Neural progenitor cell (in vitro differentiated cells): ENCODE results near the gene ANKRD12. TPM values are rescaled to one million over a fixed set of nuclear protein-coding genes. Genes with fewer than 3 reads are reported as not detected.

Experiments used
- DNase-seq: peaks from one replicate; pipeline ENCODE4 v3.0.0-alpha.2; 2016; ENCODE audit warnings: low spot score
- H2AFZ ChIP-seq: fragments of 200-600 bp; sonication (generic); replicated peaks from 2 replicates; pipeline ENCODE4 v1.6.1; 2016; ENCODE audit warnings: antibody characterized with exemption
- H3F3A ChIP-seq: fragments of 200-600 bp; sonication (generic); 2 replicates; pipeline ENCODE4 v1.6.1; 2016; ENCODE audit warnings: antibody characterized with exemption, low read depth
- H3K27ac ChIP-seq: fragments of 200-600 bp; sonication (generic); 2 replicates; pipeline ENCODE4 v1.5.1; 2016; ENCODE audit warnings: mild to moderate bottlenecking
- H3K27me3 ChIP-seq: fragments of 200-600 bp; sonication (generic); 2 replicates; pipeline ENCODE4 v1.6.1; 2016; ENCODE audit warnings: mild to moderate bottlenecking, moderate library complexity
- H3K36me3 ChIP-seq: fragments of 200-600 bp; sonication (generic); 2 replicates; pipeline ENCODE4 v1.5.1; 2016
- H3K4me1 ChIP-seq: fragments of 200-600 bp; sonication (generic); 2 replicates; pipeline ENCODE4 v1.6.1; 2016; ENCODE audit warnings: mixed run types
- H3K4me2 ChIP-seq: fragments of 200-600 bp; sonication (generic); 2 replicates; pipeline ENCODE4 v1.6.1; 2016
- H3K4me3 ChIP-seq: fragments of 200-600 bp; sonication (generic); 2 replicates; pipeline ENCODE4 v1.5.1; 2016
- H3K79me2 ChIP-seq: fragments of 200-600 bp; sonication (generic); 2 replicates; pipeline ENCODE4 v1.6.1; 2016; ENCODE audit warnings: low read depth
- H3K9ac ChIP-seq: fragments of 200-600 bp; sonication (generic); 2 replicates; pipeline ENCODE4 v1.6.1; 2016
- H3K9me3 ChIP-seq: fragments of 200-600 bp; sonication (generic); 2 replicates; pipeline ENCODE4 v1.5.1; 2016; ENCODE audit warnings: low read depth
- H4K20me1 ChIP-seq: fragments of 200-600 bp; sonication (generic); 2 replicates; pipeline ENCODE4 v1.6.1; 2016; ENCODE audit warnings: low read depth
- H3K27ac Mint-ChIP-seq: 3 replicates; pipeline ENCODE4 v1.8.0; 2021; ENCODE audit warnings: mixed read lengths
- H3K27me3 Mint-ChIP-seq: 2 replicates; pipeline ENCODE4 v1.8.0; 2022; ENCODE audit warnings: low read depth, mild to moderate bottlenecking, inconsistent platforms, moderate library complexity, mixed read lengths; ENCODE audit not compliant: insufficient read depth
- H3K36me3 Mint-ChIP-seq: 3 replicates; pipeline ENCODE4 v1.8.0; 2021; ENCODE audit warnings: mixed read lengths
- H3K4me1 Mint-ChIP-seq: 3 replicates; pipeline ENCODE4 v1.8.0; 2021; ENCODE audit warnings: mixed read lengths
- H3K4me3 Mint-ChIP-seq: 3 replicates; pipeline ENCODE4 v1.8.0; 2021; ENCODE audit warnings: mild to moderate bottlenecking, moderate library complexity, mixed read lengths
- H3K9me3 Mint-ChIP-seq: 3 replicates; pipeline ENCODE4 v1.8.0; 2020; ENCODE audit warnings: mixed read lengths
- EZH2 ChIP-seq: fragments of 200-600 bp; sonication (generic); IDR thresholded peaks from 2 replicates; pipeline ENCODE4 v1.6.1; 2017; ENCODE audit warnings: antibody characterized with exemption, mild to moderate bottlenecking, moderate library complexity
- EZH2phosphoT487 ChIP-seq: fragments of 200-600 bp; sonication (generic); IDR thresholded peaks from 2 replicates; pipeline ENCODE4 v1.6.1; 2017; ENCODE audit warnings: antibody characterized with exemption
- total RNA-seq: library from RNA; depleted of rRNA; stranded (reverse); fragments of >200 nt; gene quantifications from 2 replicates; pipeline ENCODE4 v1.2.3, GENCODE V29; 2015; ENCODE audit warnings: low replicate concordance
- TF ChIP-seq, protein P1 (sequence below): fragments of 200-600 bp; sonication (generic); IDR thresholded peaks from 2 replicates; pipeline ENCODE4 v1.5.1; 2017; ENCODE audit warnings: antibody characterized with exemption, mild to moderate bottlenecking

Gene ANKRD12
- total RNA-seq, 1 donor from 2014 or later, result 38.2 TPM

DNA sequence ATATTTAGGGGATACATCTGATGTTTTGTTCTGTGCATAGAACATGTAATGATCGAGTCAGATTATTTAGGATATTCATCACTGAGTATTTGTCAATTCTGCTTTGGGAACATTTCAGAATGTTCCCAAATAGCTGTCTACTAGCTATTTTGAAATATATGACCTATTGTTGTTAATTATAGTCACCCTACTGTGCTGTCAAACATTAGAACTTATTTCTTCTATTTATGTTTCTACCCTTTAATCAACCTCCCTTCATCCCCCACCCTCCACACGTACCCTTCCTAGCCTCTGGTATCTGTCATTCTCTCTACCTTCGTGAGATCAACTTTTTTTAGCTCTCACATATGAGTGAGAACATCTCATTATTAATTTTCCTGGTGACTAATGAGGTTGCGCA is 40.9 kb downstream of the ANKRD12 start:
- no peaks in the 10 kb centered on the region for H3K27me3 ChIP-seq
- Mint-ChIP-seq H3K9me3 (peaks cover 4% of the 10 kb centered on the region), H3K36me3 (peaks cover 15% of the 10 kb centered on the region), H3K27ac (no peak overlapping the region), H3K27me3 (no peaks in the 10 kb centered on the region), H3K4me1 (no peaks in the 10 kb centered on the region), H3K4me3 (no peak overlapping the region)
- no peak overlapping the region for H3K27ac ChIP-seq
- no peaks in the 10 kb centered on the region for H3K4me1 ChIP-seq
- H4K20me1 ChIP-seq, result peaks cover 9% of the 10 kb centered on the region
- no peak for TF ChIP-seq EZH2phosphoT487
- TF ChIP-seq, protein P1, sequence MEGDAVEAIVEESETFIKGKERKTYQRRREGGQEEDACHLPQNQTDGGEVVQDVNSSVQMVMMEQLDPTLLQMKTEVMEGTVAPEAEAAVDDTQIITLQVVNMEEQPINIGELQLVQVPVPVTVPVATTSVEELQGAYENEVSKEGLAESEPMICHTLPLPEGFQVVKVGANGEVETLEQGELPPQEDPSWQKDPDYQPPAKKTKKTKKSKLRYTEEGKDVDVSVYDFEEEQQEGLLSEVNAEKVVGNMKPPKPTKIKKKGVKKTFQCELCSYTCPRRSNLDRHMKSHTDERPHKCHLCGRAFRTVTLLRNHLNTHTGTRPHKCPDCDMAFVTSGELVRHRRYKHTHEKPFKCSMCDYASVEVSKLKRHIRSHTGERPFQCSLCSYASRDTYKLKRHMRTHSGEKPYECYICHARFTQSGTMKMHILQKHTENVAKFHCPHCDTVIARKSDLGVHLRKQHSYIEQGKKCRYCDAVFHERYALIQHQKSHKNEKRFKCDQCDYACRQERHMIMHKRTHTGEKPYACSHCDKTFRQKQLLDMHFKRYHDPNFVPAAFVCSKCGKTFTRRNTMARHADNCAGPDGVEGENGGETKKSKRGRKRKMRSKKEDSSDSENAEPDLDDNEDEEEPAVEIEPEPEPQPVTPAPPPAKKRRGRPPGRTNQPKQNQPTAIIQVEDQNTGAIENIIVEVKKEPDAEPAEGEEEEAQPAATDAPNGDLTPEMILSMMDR, result no peak
- DNase-seq, result no peak
- no peak overlapping the region for H3K4me3 ChIP-seq
- peaks cover 66% of the 10 kb centered on the region for H3K79me2 ChIP-seq
- H3K36me3 ChIP-seq, result no peaks in the 10 kb centered on the region
- H3K9ac ChIP-seq, result no peak overlapping the region
- H3K4me2 ChIP-seq, result no peak overlapping the region
- no peaks in the 10 kb centered on the region for H3K9me3 ChIP-seq
- H2AFZ ChIP-seq, result no peak overlapping the region
- no peaks in the 10 kb centered on the region for H3F3A ChIP-seq

DNA sequence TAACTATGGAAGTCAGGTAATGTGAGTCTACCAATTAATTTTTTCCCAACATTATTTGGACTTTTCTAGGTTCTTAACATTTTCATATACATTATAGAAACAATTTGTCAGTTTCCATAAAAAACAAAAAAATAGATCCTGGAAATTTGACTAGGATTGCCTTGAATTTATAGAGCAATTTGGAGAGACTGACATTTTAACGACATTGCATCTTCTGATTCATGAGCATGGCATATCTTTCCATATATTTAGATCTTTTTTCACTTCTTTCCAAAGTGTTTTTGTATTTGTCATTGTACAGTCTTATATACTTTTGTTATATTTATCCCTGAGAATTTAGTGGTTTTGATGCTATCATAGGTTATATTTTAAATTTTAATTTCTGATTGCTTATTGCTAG is 42.0 kb downstream of the ANKRD12 start:
- Mint-ChIP-seq H3K4me3 (no peak overlapping the region), H3K36me3 (peaks cover 21% of the 10 kb centered on the region), H3K9me3 (peaks cover 4% of the 10 kb centered on the region), H3K27ac (no peak overlapping the region), H3K4me1 (no peaks in the 10 kb centered on the region), H3K27me3 (no peaks in the 10 kb centered on the region)
- H3K4me1 ChIP-seq, result no peaks in the 10 kb centered on the region
- H3K27ac ChIP-seq, result no peak overlapping the region
- no peaks in the 10 kb centered on the region for H3K27me3 ChIP-seq
- H2AFZ ChIP-seq, result no peak overlapping the region
- no peak overlapping the region for H3K9ac ChIP-seq
- TF ChIP-seq, protein P1, result no peak
- no peak for TF ChIP-seq EZH2
- H3F3A ChIP-seq, result no peaks in the 10 kb centered on the region
- H3K79me2 ChIP-seq, result peaks cover 57% of the 10 kb centered on the region
- H4K20me1 ChIP-seq, result peaks cover 9% of the 10 kb centered on the region
- H3K4me2 ChIP-seq, result no peak overlapping the region
- no peaks in the 10 kb centered on the region for H3K9me3 ChIP-seq
- H3K4me3 ChIP-seq, result no peak overlapping the region
- no peak for DNase-seq
- no peaks in the 10 kb centered on the region for H3K36me3 ChIP-seq

DNA sequence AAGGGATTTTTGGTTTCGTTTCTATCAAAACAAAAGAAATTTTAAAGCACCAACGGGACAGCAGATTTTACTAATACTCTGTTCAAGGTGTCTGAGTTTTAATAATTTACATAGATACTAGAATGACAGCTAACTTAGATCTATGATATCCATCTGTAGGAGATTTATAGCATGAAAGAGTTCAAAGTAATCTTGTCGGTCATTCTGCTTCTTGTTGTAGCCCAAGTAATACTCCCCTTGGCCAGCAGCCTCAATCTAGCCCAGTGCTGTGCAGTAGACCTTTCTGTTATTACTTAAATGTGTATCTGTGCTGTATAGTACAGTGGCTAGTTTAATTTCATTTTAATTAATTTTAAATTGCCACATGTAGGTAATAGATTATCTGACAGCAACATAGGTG is 44.7 kb downstream of the ANKRD12 start:
- Histone ChIP-seq H3K4me2 (no peak overlapping the region), H3K79me2 (peaks cover 44% of the 10 kb centered on the region), H3K27ac (no peak overlapping the region), H2AFZ (no peak overlapping the region), H4K20me1 (peaks cover 6% of the 10 kb centered on the region), H3K9me3 (no peaks in the 10 kb centered on the region), H3K9ac (no peak overlapping the region), H3K4me1 (no peaks in the 10 kb centered on the region), H3K4me3 (no peak overlapping the region), H3K36me3 (no peaks in the 10 kb centered on the region), H3F3A (no peaks in the 10 kb centered on the region), H3K27me3 (no peaks in the 10 kb centered on the region)
- Mint-ChIP-seq H3K4me1 (no peaks in the 10 kb centered on the region), H3K4me3 (no peak overlapping the region), H3K9me3 (peaks cover 6% of the 10 kb centered on the region), H3K27ac (no peak overlapping the region), H3K27me3 (peaks cover 2% of the 10 kb centered on the region), H3K36me3 (peaks cover 22% of the 10 kb centered on the region)
- no peak for TF ChIP-seq EZH2
- TF ChIP-seq, protein P1, result no peak
- no peak for TF ChIP-seq EZH2phosphoT487
- DNase-seq, result no peak
